Activated CD4-positive, alpha-beta T cell treated with anti-CD3 and anti-CD28 coated beads, Interleukin-2, amount 50 U/mL, for 48 hours (primary cell): Measurements from ENCODE around the gene ALPK3.
A peak's percentile ranks its signal among the peaks of the same experiment; 100 is the strongest.

ENCODE experiments used
- DNase-seq, 2 experiments: peaks; one replicate each; pipeline ENCODE4 v3.0.0-alpha.2; 2020

ALPK3 gene

GRCh38 chr15:84824260-84825007 is 7.3 kb downstream of the ALPK3 start:
- no peak for DNase-seq

- peak in 1 of 2 experiments; percentile 24 for DNase-seq
These were observed 9.2 kb downstream of the ALPK3 start for GRCh38 chr15:84826369-84826823.

- DNase-seq, result no peak
These were observed 10.1 kb downstream of the ALPK3 start for GRCh38 chr15:84827246-84827645.

GRCh38 chr15:84828086-84828908 is 11.1 kb downstream of the ALPK3 start:
- no peak for DNase-seq

- DNase-seq, result no peak
These were observed 12.3 kb downstream of the ALPK3 start for GRCh38 chr15:84829428-84829827.

- no peak for DNase-seq
These were observed 12.9 kb downstream of the ALPK3 start for GRCh38 chr15:84830036-84830435.

GRCh38 chr15:84831028-84831427 is 13.9 kb downstream of the ALPK3 start:
- DNase-seq, result no peak

- DNase-seq, result no peak
These were observed 14.5 kb downstream of the ALPK3 start for GRCh38 chr15:84831613-84832012.

- DNase-seq, result no peak
These were observed 15.4 kb downstream of the ALPK3 start for GRCh38 chr15:84832448-84833040.

GRCh38 chr15:84833447-84834228 is 16.5 kb downstream of the ALPK3 start:
- DNase-seq, result no peak

GRCh38 chr15:84834229-84834955 is 17.2 kb downstream of the ALPK3 start:
- DNase-seq, result no peak

- DNase-seq, result no peak
These were observed 17.8 kb downstream of the ALPK3 start for GRCh38 chr15:84834969-84835368.

GRCh38 chr15:84835661-84836337 is 18.6 kb downstream of the ALPK3 start:
- DNase-seq, result no peak

GRCh38 chr15:84836844-84837243 is 19.7 kb downstream of the ALPK3 start:
- no peak for DNase-seq

- no peak for DNase-seq
These were observed 22.6 kb downstream of the ALPK3 start for GRCh38 chr15:84839714-84840113.

- DNase-seq, result no peak
These were observed 23.1 kb downstream of the ALPK3 start for GRCh38 chr15:84840255-84840654.

GRCh38 chr15:84840741-84841429 is 23.7 kb downstream of the ALPK3 start:
- no peak for DNase-seq

GRCh38 chr15:84842781-84843180 is 25.6 kb downstream of the ALPK3 start:
- DNase-seq, result no peak

GRCh38 chr15:84844964-84845363 is 27.8 kb downstream of the ALPK3 start:
- DNase-seq, result no peak

- peak; percentile 57 to 61 for DNase-seq
These were observed 28.5 kb downstream of the ALPK3 start for GRCh38 chr15:84845631-84846030.

- DNase-seq, result no peak
These were observed 29.1 kb downstream of the ALPK3 start for GRCh38 chr15:84846269-84846668.
